HL-60 (cell line): ENCODE data around the gene PRR7.

Source experiments
- CTCF ChIP-seq: IDR thresholded peaks from one replicate; pipeline ENCODE4 v1.5.1; 2011; ENCODE audit warnings: low read length, control low read depth, inconsistent platforms; ENCODE audit not compliant: insufficient read depth
- GABPA ChIP-seq: IDR thresholded peaks from 2 replicates; pipeline ENCODE4 v1.6.1; 2012; ENCODE audit warnings: low read depth
- POLR2AphosphoS5 ChIP-seq: IDR thresholded peaks from 2 replicates; pipeline ENCODE4 v1.6.1; 2012; ENCODE audit warnings: low read depth

GRCh38 chr5:177473443-177474001, 26.9 kb downstream of the PRR7 start, which contains the start of gene DBN1:
- TF ChIP-seq CTCF (no peak), POLR2AphosphoS5 (no peak), GABPA (no peak)
